Stomach (tissue), 4 donors: ENCODE results near the gene PTPMT1.

Experiments used
- EP300 ChIP-seq: sonication (generic); formaldehyde crosslinking; IDR thresholded peaks from one replicate; pipeline ENCODE4 v1.6.1; 2017; ENCODE audit warnings: antibody characterized with exemption
- POLR2A ChIP-seq, 4 donors: fragments of 450-650 bp; IDR thresholded peaks; one replicate each; pipeline ENCODE4 v1.6.1; 2016; ENCODE audit warnings: antibody characterized with exemption in 4 of 4, control low read depth in 2 of 4, mild to moderate bottlenecking in 1 of 4, moderate library complexity in 1 of 4
- POLR2AphosphoS5 ChIP-seq, 3 donors: sonication (generic); formaldehyde crosslinking; IDR thresholded peaks; one replicate each; pipeline ENCODE4 v1.6.1; 2016; ENCODE audit warnings: antibody characterized with exemption in 3 of 3
- TF ChIP-seq, protein P1 (sequence below), 7 experiments: fragments of 450-650 bp in 4 of 7; fragments of 200-600 bp in 3 of 7; sonication (generic) in 3 of 7; IDR thresholded peaks; one replicate each; pipeline ENCODE4 v1.5.1; 2016 to 2019; ENCODE audit warnings: antibody characterized with exemption in 7 of 7, control low read depth in 2 of 7, mild to moderate bottlenecking in 1 of 7

DNA sequence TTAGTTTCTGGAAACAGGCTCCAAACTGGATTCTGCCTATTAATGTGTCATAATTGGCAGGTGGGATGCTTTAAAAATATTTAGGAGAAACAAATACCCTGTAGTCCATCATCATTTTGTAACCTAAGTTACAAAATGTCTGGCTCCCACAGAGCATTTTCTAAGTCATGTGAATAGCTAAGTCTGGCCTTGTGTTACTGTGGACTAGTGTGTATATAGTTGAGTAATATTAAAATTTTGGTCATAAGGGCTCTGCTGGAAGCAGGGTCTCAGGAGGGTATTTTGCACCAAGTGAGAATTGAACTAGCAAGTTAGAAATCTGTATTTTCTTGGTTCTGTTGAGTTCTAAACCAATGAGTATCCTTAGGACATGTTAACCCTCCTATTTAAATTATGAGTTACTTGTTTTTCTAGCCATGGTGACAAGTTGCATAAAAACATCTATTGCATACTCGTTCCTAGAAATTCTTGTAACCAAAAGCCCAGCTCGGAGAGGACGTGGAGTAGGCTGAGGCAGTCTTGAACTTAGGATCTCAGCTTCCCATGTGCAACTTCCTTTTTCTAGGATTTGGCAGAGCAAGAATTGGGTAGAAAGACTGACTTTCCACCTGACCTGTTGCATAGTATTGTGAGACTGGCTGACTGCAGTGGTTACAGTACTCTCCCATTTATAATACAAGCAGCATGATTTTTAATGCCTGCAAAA, 5.4 kb downstream of the PTPMT1 start:
- TF ChIP-seq, protein P1, sequence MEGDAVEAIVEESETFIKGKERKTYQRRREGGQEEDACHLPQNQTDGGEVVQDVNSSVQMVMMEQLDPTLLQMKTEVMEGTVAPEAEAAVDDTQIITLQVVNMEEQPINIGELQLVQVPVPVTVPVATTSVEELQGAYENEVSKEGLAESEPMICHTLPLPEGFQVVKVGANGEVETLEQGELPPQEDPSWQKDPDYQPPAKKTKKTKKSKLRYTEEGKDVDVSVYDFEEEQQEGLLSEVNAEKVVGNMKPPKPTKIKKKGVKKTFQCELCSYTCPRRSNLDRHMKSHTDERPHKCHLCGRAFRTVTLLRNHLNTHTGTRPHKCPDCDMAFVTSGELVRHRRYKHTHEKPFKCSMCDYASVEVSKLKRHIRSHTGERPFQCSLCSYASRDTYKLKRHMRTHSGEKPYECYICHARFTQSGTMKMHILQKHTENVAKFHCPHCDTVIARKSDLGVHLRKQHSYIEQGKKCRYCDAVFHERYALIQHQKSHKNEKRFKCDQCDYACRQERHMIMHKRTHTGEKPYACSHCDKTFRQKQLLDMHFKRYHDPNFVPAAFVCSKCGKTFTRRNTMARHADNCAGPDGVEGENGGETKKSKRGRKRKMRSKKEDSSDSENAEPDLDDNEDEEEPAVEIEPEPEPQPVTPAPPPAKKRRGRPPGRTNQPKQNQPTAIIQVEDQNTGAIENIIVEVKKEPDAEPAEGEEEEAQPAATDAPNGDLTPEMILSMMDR (IDR thresholded peaks at IDR 0.05): no peak
- no peak for TF ChIP-seq EP300
- TF ChIP-seq POLR2AphosphoS5 (IDR thresholded peaks at IDR 0.05): no peak
- no peak for TF ChIP-seq POLR2A (IDR thresholded peaks at IDR 0.05)
